Measurements from ENCODE around the gene ENKUR.
"Not testable (repeated sequence)": the region's sequence is repeated elsewhere in the genome, so short reads cannot be mapped to it uniquely, and the experiment has no call there.

ENKUR gene

GRCh38 chr10:24969841-24970281, 46.1 kb downstream of the ENKUR start:
- DNase-seq: no peak

GRCh38 chr10:24968951-24969350, 47.0 kb downstream of the ENKUR start:
- DNase-seq: not testable (repeated sequence)

- DNase-seq: no peak
These were observed 47.6 kb downstream of the ENKUR start for GRCh38 chr10:24968349-24968748.

- no peak for DNase-seq
These were observed 48.9 kb downstream of the ENKUR start for GRCh38 chr10:24966962-24967481.

- no peak for DNase-seq
These were observed 50.9 kb downstream of the ENKUR start for GRCh38 chr10:24965051-24965450.

- DNase-seq: no peak
These were observed 52.4 kb downstream of the ENKUR start for GRCh38 chr10:24963521-24964041.

- DNase-seq: no peak
These were observed 53.0 kb downstream of the ENKUR start for GRCh38 chr10:24962995-24963394.

- no peak for DNase-seq
These were observed 54.4 kb downstream of the ENKUR start for GRCh38 chr10:24961582-24961981.

GRCh38 chr10:24959382-24959730, 56.6 kb downstream of the ENKUR start:
- DNase-seq: no peak

GRCh38 chr10:24958721-24959381, 57.1 kb downstream of the ENKUR start:
- DNase-seq: no peak

GRCh38 chr10:24958091-24958720, 57.8 kb downstream of the ENKUR start:
- no peak for DNase-seq

GRCh38 chr10:24957624-24958051, 58.3 kb downstream of the ENKUR start:
- DNase-seq: not testable (repeated sequence)

- DNase-seq: no peak
These were observed 62.3 kb downstream of the ENKUR start for GRCh38 chr10:24953675-24954074.

- peak; percentile 58 for DNase-seq
These were observed 63.0 kb downstream of the ENKUR start for GRCh38 chr10:24952707-24953645.

- DNase-seq: peak; percentile 29
These were observed 63.7 kb downstream of the ENKUR start, which contains the start of gene PRTFDC1 for GRCh38 chr10:24952143-24952706. TSS of gene PRTFDC1 (minus strand) at chr10:24952606. CDS start at chr10:24952575, 31 bp downstream.

- peak; percentile 2 for DNase-seq
These were observed 64.5 kb downstream of the ENKUR start for GRCh38 chr10:24951201-24952142.

- no peak for DNase-seq
These were observed 65.5 kb downstream of the ENKUR start for GRCh38 chr10:24950439-24950838.

GRCh38 chr10:24949616-24950015, 66.3 kb downstream of the ENKUR start:
- no peak for DNase-seq

- no peak for DNase-seq
These were observed 68.5 kb downstream of the ENKUR start for GRCh38 chr10:24947304-24948097.

GRCh38 chr10:24944512-24945255, 71.3 kb downstream of the ENKUR start:
- no peak for DNase-seq
